Adipocyte (in vitro differentiated cells): ENCODE data around the gene DGKZ.
"Not testable (repeated sequence)": the region's sequence is repeated elsewhere in the genome, so short reads cannot be mapped to it uniquely, and the experiment has no call there.

Experiments used
- DNase-seq: peaks from one replicate; pipeline ENCODE4 v3.0.0-alpha.2; 2015; ENCODE audit warnings: low read depth
- H3K27me3 ChIP-seq: replicated peaks from 2 replicates; pipeline ENCODE4 v1.7.0; 2013; ENCODE audit warnings: mild to moderate bottlenecking, low read length, moderate library complexity; ENCODE audit not compliant: control insufficient read depth, insufficient read depth
- H3K36me3 ChIP-seq: 2 replicates; pipeline ENCODE4 v1.7.0; 2013; ENCODE audit warnings: low read length, mild to moderate bottlenecking, moderate library complexity; ENCODE audit not compliant: control insufficient read depth, insufficient read depth, severe bottlenecking
- H3K4me1 ChIP-seq: 2 replicates; pipeline ENCODE4 v1.7.0; 2013; ENCODE audit warnings: mild to moderate bottlenecking, low read length, moderate library complexity; ENCODE audit not compliant: control insufficient read depth, insufficient read depth
- H3K4me3 ChIP-seq: 2 replicates; pipeline ENCODE4 v1.7.0; 2013; ENCODE audit warnings: mild to moderate bottlenecking, low read length, moderate library complexity
- H3K9ac ChIP-seq: 2 replicates; pipeline ENCODE4 v1.7.0; 2013; ENCODE audit warnings: mild to moderate bottlenecking, low read length, moderate library complexity
- H3K9me3 ChIP-seq: 2 replicates; pipeline ENCODE4 v1.7.0; 2013; ENCODE audit warnings: mild to moderate bottlenecking, low read length, moderate library complexity; ENCODE audit not compliant: control insufficient read depth

Gene DGKZ

DNA sequence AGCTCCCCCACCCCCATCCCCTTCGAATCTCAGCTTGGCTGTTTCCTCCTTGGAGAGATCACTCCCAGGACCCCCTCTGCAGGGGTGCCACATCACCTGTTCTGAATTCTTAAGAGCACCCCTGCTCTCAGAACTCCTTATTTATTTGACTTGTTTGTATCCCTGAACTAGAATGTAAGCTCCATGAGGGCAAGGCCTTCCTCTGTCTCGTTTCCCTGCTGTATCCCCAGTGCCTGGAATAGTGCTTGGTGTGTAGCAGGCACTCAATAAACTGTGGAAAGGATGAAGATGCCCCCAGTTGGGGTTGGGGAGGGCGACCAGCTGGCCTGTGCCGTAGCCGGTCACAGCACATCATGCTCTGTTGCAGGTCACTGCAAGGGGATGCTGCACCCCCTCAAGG, 30.6 kb downstream of the DGKZ start:
- peaks cover 2% of the 10 kb centered on the region for H3K4me1 ChIP-seq
- no peaks in the 10 kb centered on the region for H3K9me3 ChIP-seq
- peaks cover 33% of the 10 kb centered on the region for H3K36me3 ChIP-seq
- no peak overlapping the region for H3K4me3 ChIP-seq
- H3K27me3 ChIP-seq = no peaks in the 10 kb centered on the region
- no peak overlapping the region for H3K9ac ChIP-seq
- DNase-seq = no peak

- peaks cover 2% of the 10 kb centered on the region for H3K4me1 ChIP-seq
- no peak for DNase-seq
Observed at GRCh38 chr11:46378296-46378695, 31.0 kb downstream of the DGKZ start.

DNA sequence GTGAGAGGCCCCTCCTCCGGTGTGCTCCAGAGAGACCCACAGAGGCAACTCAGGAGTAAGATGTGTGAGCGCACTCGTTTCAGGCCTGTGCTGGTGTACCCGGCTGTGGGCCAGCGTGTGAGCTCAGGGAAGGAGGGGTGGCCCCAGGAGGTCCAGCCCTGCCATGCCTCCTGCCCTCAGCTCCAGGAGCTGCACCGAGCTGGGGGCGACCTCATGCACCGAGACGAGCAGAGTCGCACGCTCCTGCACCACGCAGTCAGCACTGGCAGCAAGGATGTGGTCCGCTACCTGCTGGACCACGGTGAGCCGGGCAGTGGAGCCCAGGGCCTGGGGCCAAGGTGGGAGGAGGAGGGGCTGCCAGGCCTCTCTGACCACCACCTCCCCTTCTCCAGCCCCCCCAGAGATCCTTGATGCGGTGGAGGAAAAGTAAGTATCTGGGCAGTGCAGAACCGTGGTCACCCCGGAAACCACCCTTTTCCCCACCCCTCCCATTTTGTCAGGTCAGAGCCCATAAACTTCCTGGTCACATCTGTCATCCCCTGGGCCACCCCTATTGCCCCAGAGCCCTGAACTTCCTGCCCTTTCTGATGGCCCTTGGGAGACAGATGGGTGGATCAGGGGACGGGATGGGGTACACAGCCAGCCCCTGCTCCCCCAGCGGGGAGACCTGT, 31.7 kb downstream of the DGKZ start:
- H3K4me3 ChIP-seq = no peak overlapping the region

More at GRCh38 chr11:46378296-46378695, 31.0 kb downstream of the DGKZ start:
- H3K9ac ChIP-seq = no peak overlapping the region
- no peak overlapping the region for H3K4me3 ChIP-seq
- H3K27me3 ChIP-seq = no peaks in the 10 kb centered on the region
- no peaks in the 10 kb centered on the region for H3K9me3 ChIP-seq
- H3K36me3 ChIP-seq = peaks cover 33% of the 10 kb centered on the region

DNA sequence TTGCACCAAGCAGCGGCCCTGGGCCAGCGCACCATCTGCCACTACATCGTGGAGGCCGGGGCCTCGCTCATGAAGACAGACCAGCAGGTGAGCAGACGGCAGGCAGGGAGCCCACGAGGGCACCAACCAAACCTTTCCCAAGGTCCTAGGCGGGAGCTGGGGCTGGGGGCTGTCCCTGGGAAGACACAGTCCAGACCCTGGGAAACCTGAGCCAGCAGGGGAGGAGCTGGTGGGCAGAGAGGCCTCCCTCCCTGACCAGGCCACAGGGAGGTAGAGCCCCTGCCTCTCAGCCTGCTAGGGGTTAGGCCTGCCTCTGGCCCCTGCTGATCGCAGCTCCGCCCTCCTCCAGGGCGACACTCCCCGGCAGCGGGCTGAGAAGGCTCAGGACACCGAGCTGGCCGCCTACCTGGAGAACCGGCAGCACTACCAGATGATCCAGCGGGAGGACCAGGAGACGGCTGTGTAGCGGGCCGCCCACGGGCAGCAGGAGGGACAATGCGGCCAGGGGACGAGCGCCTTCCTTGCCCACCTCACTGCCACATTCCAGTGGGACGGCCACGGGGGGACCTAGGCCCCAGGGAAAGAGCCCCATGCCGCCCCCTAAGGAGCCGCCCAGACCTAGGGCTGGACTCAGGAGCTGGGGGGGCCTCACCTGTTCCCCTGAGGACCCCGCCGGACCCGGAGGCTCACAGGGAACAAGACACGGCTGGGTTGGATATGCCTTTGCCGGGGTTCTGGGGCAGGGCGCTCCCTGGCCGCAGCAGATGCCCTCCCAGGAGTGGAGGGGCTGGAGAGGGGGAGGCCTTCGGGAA, 32.4 kb downstream of the DGKZ start:
- not testable (repeated sequence) for DNase-seq, H3K4me3 ChIP-seq, H3K9me3 ChIP-seq, H3K4me1 ChIP-seq, H3K27me3 ChIP-seq, H3K9ac ChIP-seq
- H3K36me3 ChIP-seq = peaks cover 22% of the 10 kb centered on the region

More for the DNA sequence above, 31.7 kb downstream of the DGKZ start:
- peaks cover under 1% of the 10 kb centered on the region for H3K27me3 ChIP-seq
- peaks cover 29% of the 10 kb centered on the region for H3K36me3 ChIP-seq
- no peak overlapping the region for H3K9ac ChIP-seq
- peaks cover 2% of the 10 kb centered on the region for H3K4me1 ChIP-seq
- no peaks in the 10 kb centered on the region for H3K9me3 ChIP-seq
- no peak for DNase-seq

- Histone ChIP-seq H3K4me3 (peak overlapping the region; percentile 76), H3K9me3 (no peaks in the 10 kb centered on the region), H3K4me1 (peaks cover 2% of the 10 kb centered on the region), H3K27me3 (peaks cover 6% of the 10 kb centered on the region), H3K36me3 (peaks cover 14% of the 10 kb centered on the region), H3K9ac (peak overlapping the region; percentile 64)
- DNase-seq = peak; percentile 60
Observed at GRCh38 chr11:46380340-46381047, 33.2 kb downstream of the DGKZ start.

- peak; percentile 61 for DNase-seq
- H3K27me3 ChIP-seq = peaks cover 6% of the 10 kb centered on the region
- peaks cover 9% of the 10 kb centered on the region for H3K36me3 ChIP-seq
- peak within 1 kb of the TSS; percentile 64 for H3K9ac ChIP-seq
- H3K4me1 ChIP-seq = peaks cover 2% of the 10 kb centered on the region
- H3K9me3 ChIP-seq = no peaks in the 10 kb centered on the region
- peak within 1 kb of the TSS; percentile 76 for H3K4me3 ChIP-seq
Observed at GRCh38 chr11:46381048-46381818, 34.0 kb downstream of the DGKZ start, which contains the start of gene MDK. MDK (plus strand) TSS chr11:46381669; CDS start chr11:46382058, 389 bp downstream.

GRCh38 chr11:46381819-46382645, 34.8 kb downstream of the DGKZ start:
- Histone ChIP-seq H3K4me3 (peak overlapping the region; percentile 58), H3K4me1 (peaks cover 2% of the 10 kb centered on the region), H3K9ac (peak overlapping the region; percentile 34), H3K27me3 (peaks cover 6% of the 10 kb centered on the region), H3K9me3 (no peaks in the 10 kb centered on the region), H3K36me3 (peaks cover 4% of the 10 kb centered on the region)
- no peak for DNase-seq

- Histone ChIP-seq H3K9ac (no peak overlapping the region), H3K9me3 (no peaks in the 10 kb centered on the region), H3K4me1 (peaks cover 2% of the 10 kb centered on the region), H3K36me3 (no peaks in the 10 kb centered on the region), H3K4me3 (no peak overlapping the region), H3K27me3 (peaks cover 6% of the 10 kb centered on the region)
- DNase-seq = peak; percentile 67
Observed at GRCh38 chr11:46382646-46383403, 35.6 kb downstream of the DGKZ start.

GRCh38 chr11:46383404-46383758, 36.1 kb downstream of the DGKZ start:
- Histone ChIP-seq H3K9me3 (no peaks in the 10 kb centered on the region), H3K9ac (no peak overlapping the region), H3K27me3 (peaks cover 6% of the 10 kb centered on the region), H3K36me3 (no peaks in the 10 kb centered on the region), H3K4me1 (peaks cover 2% of the 10 kb centered on the region), H3K4me3 (no peak overlapping the region)
- DNase-seq = no peak
